Natural killer cell (primary cell): ENCODE results near the gene SLX4. TPM values are rescaled to one million over a fixed set of nuclear protein-coding genes. Genes with fewer than 3 reads are reported as not detected.

Experiments used
- ATAC-seq, 3 donors: fragments of 150-1000 bp in 2 of 3; fragments of 200-7000 bp in 1 of 3; cut with Tn5 transposase; 1 replicate in 1 of 3; 2 replicates in 2 of 3; pipeline ENCODE4 v1.10.0; 2021; ENCODE audit warnings: mild to moderate bottlenecking in 2 of 3, moderate library complexity in 2 of 3
- DNase-seq, 2 donors: peaks; one replicate each; pipeline versions ENCODE4 v3.0.0 to v3.0.0-alpha.2; 2013 to 2021; ENCODE audit warnings: mixed read lengths in 1 of 2
- H3K27ac ChIP-seq: one replicate; pipeline ENCODE4 v1.5.1; 2013; ENCODE audit warnings: mild to moderate bottlenecking, low read length
- H3K27me3 ChIP-seq: one replicate; pipeline ENCODE4 v1.6.1; 2013; ENCODE audit warnings: low read length; ENCODE audit not compliant: control insufficient read depth, insufficient read depth
- H3K36me3 ChIP-seq: one replicate; pipeline ENCODE4 v1.6.1; 2013; ENCODE audit warnings: low read length; ENCODE audit not compliant: control insufficient read depth, insufficient read depth
- H3K4me1 ChIP-seq: one replicate; pipeline ENCODE4 v1.6.1; 2013; ENCODE audit warnings: low read length; ENCODE audit not compliant: control insufficient read depth, insufficient read depth
- H3K4me3 ChIP-seq: one replicate; pipeline ENCODE4 v1.5.1; 2013; ENCODE audit warnings: low read length
- H3K9me3 ChIP-seq: one replicate; pipeline ENCODE4 v1.6.1; 2013; ENCODE audit warnings: low read length; ENCODE audit not compliant: control insufficient read depth, insufficient read depth
- H3K27ac Mint-ChIP-seq, 2 donors: one replicate each; pipeline ENCODE4 v1.8.0; 2022; ENCODE audit warnings: mild to moderate bottlenecking in 2 of 2, mixed read lengths in 2 of 2, moderate library complexity in 1 of 2
- H3K27me3 Mint-ChIP-seq, 2 donors: one replicate each; pipeline ENCODE4 v1.8.0; 2022; ENCODE audit warnings: low read depth in 2 of 2, mixed read lengths in 2 of 2
- H3K36me3 Mint-ChIP-seq: one replicate; pipeline ENCODE4 v1.8.0; 2022; ENCODE audit warnings: mixed read lengths
- H3K4me1 Mint-ChIP-seq, 2 donors: one replicate each; pipeline ENCODE4 v1.8.0; 2022; ENCODE audit warnings: mixed read lengths in 2 of 2
- H3K4me3 Mint-ChIP-seq: one replicate; pipeline ENCODE4 v1.8.0; 2022; ENCODE audit warnings: mild to moderate bottlenecking, moderate library complexity, mixed read lengths
- H3K9me3 Mint-ChIP-seq, 2 donors: one replicate each; pipeline ENCODE4 v1.8.0; 2022; ENCODE audit warnings: mixed read lengths in 2 of 2
- WGBS: methylation state at CpG from one replicate; pipeline ENCODE4 v1.1.7; 2013; ENCODE audit warnings: missing lambda C conversion rate; ENCODE audit not compliant: insufficient coverage; 5-methylcytosine and 5-hydroxymethylcytosine counted together
- intact Hi-C: fragments of 100-400 bp; cut with micrococcal nuclease; formaldehyde crosslinking; loops from one replicate; pipeline ENCODE4 v1.14.2; 2022
- total RNA-seq, 4 donors: library from RNA; stranded (reverse); fragments of 120-200 nt in 1 of 4; gene quantifications; one replicate each; pipeline versions ENCODE4 v1.2.3 to v1.2.4, GENCODE V29; 2013 to 2022
- TF ChIP-seq, protein P1 (sequence below): fragments of 200-600 bp; IDR thresholded peaks from one replicate; pipeline ENCODE4 v1.8.0; 2022; ENCODE audit warnings: antibody characterized with exemption

Gene SLX4
- total RNA-seq, 3 donors from 2014 or later (not counting 1 experiment from before 2014, with no cell fraction given) = 13.5 to 18.6 (median 15.5) TPM

DNA sequence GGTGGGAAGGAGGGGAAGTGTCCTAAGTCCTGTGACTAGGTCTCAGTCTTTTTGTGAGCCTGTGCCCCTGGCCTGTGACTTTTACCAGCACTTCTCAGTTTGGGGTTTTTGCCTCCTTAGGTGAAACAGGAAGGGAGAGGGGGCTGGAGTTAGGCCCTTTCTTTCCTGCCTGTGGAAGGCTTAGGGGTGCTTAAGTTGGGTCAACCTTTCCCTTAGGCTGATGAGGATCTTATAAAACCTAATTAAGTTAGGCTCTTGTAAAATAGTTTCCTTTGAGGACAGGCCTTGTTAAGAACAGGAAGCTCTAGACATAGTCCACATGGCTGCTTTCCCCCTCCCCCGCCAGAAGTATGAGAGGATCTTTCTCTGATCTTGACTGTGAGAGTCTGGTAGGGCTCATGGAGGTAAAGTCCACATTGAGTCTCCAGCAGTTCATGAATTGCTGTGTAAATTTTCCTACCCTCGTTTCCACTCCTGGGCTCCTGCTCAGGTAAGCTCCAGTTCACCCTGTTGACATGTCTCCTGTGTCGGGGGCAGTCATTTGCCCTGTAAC lies 26.0 kb upstream of the SLX4 start:
- H3K27ac Mint-ChIP-seq = peak overlapping the region; percentile 67 to 85
- H3K36me3 Mint-ChIP-seq = no peaks in the 10 kb centered on the region
- peaks cover 21 to 37% of the 10 kb centered on the region in 2 donors for H3K4me1 Mint-ChIP-seq
- WGBS = 57% methylated on average over 3 of the region's 3 CpGs
- peak in 2 of 3 donors; percentile 55 to 57 for ATAC-seq
- no peak overlapping the region for H3K4me3 Mint-ChIP-seq
- H3K9me3 Mint-ChIP-seq = no peaks in the 10 kb centered on the region
- TF ChIP-seq, protein P1, sequence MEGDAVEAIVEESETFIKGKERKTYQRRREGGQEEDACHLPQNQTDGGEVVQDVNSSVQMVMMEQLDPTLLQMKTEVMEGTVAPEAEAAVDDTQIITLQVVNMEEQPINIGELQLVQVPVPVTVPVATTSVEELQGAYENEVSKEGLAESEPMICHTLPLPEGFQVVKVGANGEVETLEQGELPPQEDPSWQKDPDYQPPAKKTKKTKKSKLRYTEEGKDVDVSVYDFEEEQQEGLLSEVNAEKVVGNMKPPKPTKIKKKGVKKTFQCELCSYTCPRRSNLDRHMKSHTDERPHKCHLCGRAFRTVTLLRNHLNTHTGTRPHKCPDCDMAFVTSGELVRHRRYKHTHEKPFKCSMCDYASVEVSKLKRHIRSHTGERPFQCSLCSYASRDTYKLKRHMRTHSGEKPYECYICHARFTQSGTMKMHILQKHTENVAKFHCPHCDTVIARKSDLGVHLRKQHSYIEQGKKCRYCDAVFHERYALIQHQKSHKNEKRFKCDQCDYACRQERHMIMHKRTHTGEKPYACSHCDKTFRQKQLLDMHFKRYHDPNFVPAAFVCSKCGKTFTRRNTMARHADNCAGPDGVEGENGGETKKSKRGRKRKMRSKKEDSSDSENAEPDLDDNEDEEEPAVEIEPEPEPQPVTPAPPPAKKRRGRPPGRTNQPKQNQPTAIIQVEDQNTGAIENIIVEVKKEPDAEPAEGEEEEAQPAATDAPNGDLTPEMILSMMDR = no peak
- no peaks in the 10 kb centered on the region for H3K27me3 Mint-ChIP-seq
- Histone ChIP-seq H3K4me3 (no peak overlapping the region), H3K4me1 (peaks cover 8% of the 10 kb centered on the region), H3K36me3 (peaks cover 20% of the 10 kb centered on the region), H3K27me3 (no peaks in the 10 kb centered on the region), H3K27ac (peak overlapping the region; percentile 4), H3K9me3 (no peaks in the 10 kb centered on the region)
- intact Hi-C loops = no loop called here
- peak in 1 of 2 donors; percentile 59 for DNase-seq

DNA sequence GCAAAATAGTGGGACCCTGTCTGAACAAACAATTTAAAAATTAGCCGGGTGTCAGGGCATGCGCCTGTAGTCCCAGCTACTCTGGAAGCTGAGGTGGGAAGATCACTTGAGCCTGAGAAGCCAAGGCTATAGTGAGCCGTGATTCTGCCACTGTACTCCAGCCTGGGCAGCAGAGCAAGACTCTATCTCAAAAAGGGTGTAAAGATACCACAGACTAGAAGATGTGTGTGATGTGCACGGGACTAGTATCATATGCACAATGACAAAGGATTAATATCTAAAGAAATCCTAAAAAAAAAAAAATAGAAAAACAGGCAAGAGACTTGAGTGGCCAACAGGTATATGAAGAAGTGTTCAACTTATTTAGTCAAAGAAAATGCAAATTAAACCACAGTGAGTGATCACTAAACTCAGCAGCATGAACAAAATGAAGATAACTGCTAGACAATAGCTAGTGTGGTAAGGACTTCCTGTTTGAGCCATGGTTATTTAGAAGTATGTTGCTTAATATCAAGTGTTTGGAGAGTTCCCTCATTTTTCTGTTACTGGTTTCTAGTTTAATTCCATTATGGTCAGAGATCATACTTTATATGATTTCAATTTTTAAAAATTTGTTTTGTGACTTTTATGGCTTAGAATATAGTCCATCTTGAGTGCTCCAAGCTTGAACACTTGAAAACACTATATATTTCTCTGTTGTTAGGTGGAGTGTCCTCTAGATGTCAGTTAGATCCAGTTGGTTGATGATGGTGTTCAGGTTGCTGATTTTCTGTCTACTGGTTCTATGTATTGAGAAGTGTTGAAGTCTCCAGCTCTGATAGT lies 14.7 kb upstream of the SLX4 start:
- TF ChIP-seq, protein P1 = no peak
- Mint-ChIP-seq H3K27me3 (no peaks in the 10 kb centered on the region), H3K27ac (peak overlapping the region; percentile 50 to 81), H3K9me3 (no peaks in the 10 kb centered on the region), H3K4me1 (peaks cover 20 to 28% of the 10 kb centered on the region in 2 donors), H3K36me3 (no peaks in the 10 kb centered on the region), H3K4me3 (peak overlapping the region; percentile 32)
- ATAC-seq (peak; percentile 84 to 91 (median 89)), DNase-seq (peak in 1 of 2 donors; percentile 48)
- intact Hi-C loops = no loop called here
- Histone ChIP-seq H3K9me3 (no peaks in the 10 kb centered on the region), H3K27me3 (no peaks in the 10 kb centered on the region), H3K27ac (peak overlapping the region; percentile 28), H3K4me1 (peaks cover 13% of the 10 kb centered on the region), H3K36me3 (no peaks in the 10 kb centered on the region), H3K4me3 (no peak overlapping the region)
- 62% methylated on average over 3 of the region's 4 CpGs for WGBS

DNA sequence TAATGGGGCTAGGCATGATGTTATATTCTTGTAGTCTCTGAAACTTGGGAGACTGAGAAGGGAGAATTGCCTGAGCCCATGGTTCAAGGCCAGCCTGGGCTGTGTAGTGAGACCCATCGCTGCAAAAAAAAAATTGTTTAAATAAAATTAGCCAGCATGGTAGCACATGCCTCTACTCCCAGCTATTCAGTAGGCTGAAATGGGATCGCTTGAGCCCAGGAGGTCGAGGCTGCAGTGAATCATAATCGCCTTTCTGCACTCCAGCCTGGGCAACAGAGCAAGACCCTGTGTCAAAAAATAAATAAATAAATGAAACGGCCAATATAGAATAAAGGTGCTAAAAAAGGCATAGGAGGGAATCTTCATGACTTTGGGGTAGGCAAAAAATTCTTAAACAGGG lies 13.9 kb upstream of the SLX4 start:
- H3K9me3 Mint-ChIP-seq = no peaks in the 10 kb centered on the region
- H3K4me3 Mint-ChIP-seq = no peak overlapping the region
- H3K4me1 Mint-ChIP-seq = peaks cover 20 to 28% of the 10 kb centered on the region in 2 donors
- Histone ChIP-seq H3K27ac (no peak overlapping the region), H3K4me3 (no peak overlapping the region), H3K27me3 (no peaks in the 10 kb centered on the region), H3K36me3 (no peaks in the 10 kb centered on the region), H3K4me1 (peaks cover 13% of the 10 kb centered on the region), H3K9me3 (no peaks in the 10 kb centered on the region)
- intact Hi-C loops = no loop called here
- H3K27ac Mint-ChIP-seq = peak overlapping the region; percentile 50 to 81
- 91% methylated on average over 4 of the region's 5 CpGs for WGBS
- no peaks in the 10 kb centered on the region for H3K36me3 Mint-ChIP-seq
- no peak for DNase-seq
- TF ChIP-seq, protein P1 = no peak
- H3K27me3 Mint-ChIP-seq = no peaks in the 10 kb centered on the region
- ATAC-seq = no peak
